Measurements from ENCODE around the gene GNB1L. TPM values are rescaled to one million over a fixed set of nuclear protein-coding genes. Genes with fewer than 3 reads are reported as not detected.
A peak's percentile ranks its signal among the peaks of the same experiment; 100 is the strongest.

GNB1L gene
- total and polyA plus RNA-seq, 9 of the 15 experiments (the other 6 are each of a cell fraction or from before 2014, with no cell fraction given) = 0.56 to 50.5 (median 10.2) TPM

DNA sequence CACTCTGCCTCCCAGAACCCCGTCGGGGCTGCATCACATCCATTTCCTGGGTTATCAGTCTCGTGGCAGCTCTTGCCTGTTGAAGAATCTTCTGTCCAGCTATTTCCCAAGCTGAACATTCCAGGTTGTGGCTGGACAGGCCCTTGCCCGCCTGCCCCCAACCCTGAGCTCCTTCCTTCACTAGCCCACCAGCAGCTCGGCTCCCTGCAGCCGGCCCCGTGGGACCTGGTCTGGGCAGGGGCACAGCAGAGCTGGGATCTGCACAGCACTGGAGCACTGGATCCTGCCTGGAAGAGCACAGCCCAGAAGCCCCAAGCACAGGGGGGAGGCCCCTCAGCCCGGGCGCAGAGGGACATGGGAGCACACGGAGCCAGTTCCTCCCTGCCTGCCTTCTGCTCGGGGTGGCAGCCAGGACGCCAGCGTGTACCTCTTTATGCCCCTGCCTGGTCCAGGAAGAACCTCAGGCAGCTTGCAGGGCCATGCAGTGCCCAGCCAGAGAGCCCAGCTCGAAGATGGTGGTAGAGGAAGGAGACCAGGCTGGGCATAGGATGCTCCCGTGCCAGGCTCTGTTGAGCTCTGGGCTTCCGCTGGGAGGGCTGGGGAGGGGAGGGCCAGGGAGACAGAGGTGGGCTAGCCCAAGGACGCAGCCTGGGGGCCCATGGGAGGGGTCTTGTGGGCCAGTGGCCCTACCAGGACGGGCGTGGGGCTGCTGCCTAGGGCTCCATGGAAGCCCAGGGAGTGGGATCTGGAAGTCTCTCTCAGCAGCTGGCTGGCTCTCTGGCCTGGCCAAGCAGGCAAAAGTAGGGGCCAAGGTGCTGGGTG, 16.6 kb upstream of the GNB1L start:
- H3K4me2 ChIP-seq (ENCODE audit: insufficient read depth, low read length) = no peak overlapping the region
- H3K4me1 ChIP-seq (replicated peaks in 1 of 2; ENCODE audit: control insufficient read depth in 2 of 2, insufficient read depth in 2 of 2, low read length in 2 of 2) = peaks cover 7 to 76% of the 10 kb centered on the region in 2 experiments; a peak in 4 of 5 replicates
- BruUV-seq (replicated peaks) = no TSS peak
- intact Hi-C loops (cut with micrococcal nuclease) (no loop called here), in situ Hi-C loops (cut with MboI) (no loop called here)
- DNase-seq (ENCODE audit: extremely low read depth in 1 of 4, low spot score in 3 of 4) (no peak), ATAC-seq (peak; percentile 3; the same call in 1 of the 3 replicates), FAIRE-seq (no peak)
- ChIA-PET POLR2A (interaction anchor here (0.6 to 2.8 kb wide), 11 partner anchors 9 to 156 kb away, joined by 3 to 17 read pairs (median 4); partner anchors contain the start of genes GNB1L and RTL10), CTCF (ENCODE audit: low intra/inter-chr PET ratio) (no interaction called here)
- H3K79me2 ChIP-seq (ENCODE audit: control insufficient read depth, insufficient read depth, low read length) = no peaks in the 10 kb centered on the region
- H3K27me3 ChIP-seq (ENCODE audit: control insufficient read depth in 2 of 2, insufficient read depth in 2 of 2, low read length in 2 of 2) = peaks cover 2 to 30% of the 10 kb centered on the region in 2 experiments; a peak in 3 of 5 replicates
- H3K9me1 ChIP-seq (ENCODE audit: control insufficient read depth, insufficient read depth, low read length) = no peaks in the 10 kb centered on the region
- no peak overlapping the region for H2AFZ ChIP-seq (ENCODE audit: low read depth, low read length)
- no peaks in the 10 kb centered on the region for H3K9me3 ChIP-seq (replicated peaks; ENCODE audit: control insufficient read depth, insufficient read depth, low read depth, low read length)
- H3K27ac ChIP-seq (ENCODE audit: extremely low read depth, low read depth, low read length) = no peak overlapping the region
- H3K9ac ChIP-seq (ENCODE audit: insufficient read depth in 1 of 2, low read depth in 2 of 2, low read length in 2 of 2) = peak overlapping the region in 1 of 2 experiments; percentile 69; a peak in 2 of 4 replicates
- H3K36me3 ChIP-seq (ENCODE audit: control insufficient read depth, insufficient read depth, low read length) = no peaks in the 10 kb centered on the region
- peaks cover 13% of the 10 kb centered on the region for H4K20me1 ChIP-seq (replicated peaks; ENCODE audit: control insufficient read depth, insufficient read depth, low read length)
- H3K4me3 ChIP-seq = no peak overlapping the region
- WGBS (ENCODE audit: insufficient coverage, low coverage, missing lambda C conversion rate) = 18% methylated on average over 19 of the region's 19 CpGs
- TF ChIP-seq STAG1 (CRISPR knock-in tag; IDR thresholded peaks at IDR 0.05; ENCODE audit: borderline replicate concordance) (no peak), NBN (IDR thresholded peaks at IDR 0.05; ENCODE audit: low read depth) (no peak), RBFOX2 (IDR thresholded peaks at IDR 0.05; ENCODE audit: low read depth, low read length) (peak; percentile 27; the same call in 1 of the 2 replicates), FOXA1 (IDR thresholded peaks at IDR 0.05; ENCODE audit: borderline replicate concordance) (no peak), RHOXF2B (CRISPR knock-in tag; conservative IDR thresholded peaks at IDR 0.05) (no peak), TCF7 (IDR thresholded peaks at IDR 0.05; ENCODE audit: borderline replicate concordance) (peak; percentile 10; the same call in 1 of the 2 replicates), MCM7 (IDR thresholded peaks at IDR 0.05) (no peak), ZFP36 (IDR thresholded peaks at IDR 0.05; ENCODE audit: low read depth, low read length, partially characterized antibody) (peak; percentile 8), RBBP5 (IDR thresholded peaks at IDR 0.05; ENCODE audit: borderline replicate concordance, insufficient read depth, low read length, poor library complexity, severe bottlenecking) (peak; percentile 3), NELFE (IDR thresholded peaks at IDR 0.05; ENCODE audit: insufficient read depth, insufficient read length) (no peak), THRAP3 (IDR thresholded peaks at IDR 0.05; ENCODE audit: borderline replicate concordance) (no peak), HMGN3 (IDR thresholded peaks at IDR 0.05; ENCODE audit: borderline replicate concordance, extremely low read depth, insufficient read length, low read depth, low read length) (peak; percentile 10), ZNF175 (CRISPR knock-in tag; IDR thresholded peaks at IDR 0.05; ENCODE audit: low read depth) (no peak), MCM5 (IDR thresholded peaks at IDR 0.05; ENCODE audit: low read depth) (no peak), YY1 (IDR thresholded peaks at IDR 0.05; ENCODE audit: borderline replicate concordance in 1 of 3, control insufficient read depth in 1 of 3, extremely low read depth in 1 of 3, insufficient read depth in 3 of 3, insufficient read length in 1 of 3, insufficient replicate concordance in 2 of 3, low read depth in 1 of 3, low read length in 2 of 3) (peak in 1 of 3 experiments; percentile 0), POLR2G (IDR thresholded peaks at IDR 0.05; ENCODE audit: low read depth, low read length) (peak; percentile 50; the same call in 1 of the 2 replicates), BRF1 (IDR thresholded peaks at IDR 0.05; ENCODE audit: borderline replicate concordance, extremely low read depth, insufficient read length) (no peak), CBFB (CRISPR knock-in tag; IDR thresholded peaks at IDR 0.05) (no peak), HLTF (IDR thresholded peaks at IDR 0.05) (no peak)
- TF ChIP-seq, protein P1, sequence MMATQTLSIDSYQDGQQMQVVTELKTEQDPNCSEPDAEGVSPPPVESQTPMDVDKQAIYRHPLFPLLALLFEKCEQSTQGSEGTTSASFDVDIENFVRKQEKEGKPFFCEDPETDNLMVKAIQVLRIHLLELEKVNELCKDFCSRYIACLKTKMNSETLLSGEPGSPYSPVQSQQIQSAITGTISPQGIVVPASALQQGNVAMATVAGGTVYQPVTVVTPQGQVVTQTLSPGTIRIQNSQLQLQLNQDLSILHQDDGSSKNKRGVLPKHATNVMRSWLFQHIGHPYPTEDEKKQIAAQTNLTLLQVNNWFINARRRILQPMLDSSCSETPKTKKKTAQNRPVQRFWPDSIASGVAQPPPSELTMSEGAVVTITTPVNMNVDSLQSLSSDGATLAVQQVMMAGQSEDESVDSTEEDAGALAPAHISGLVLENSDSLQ (IDR thresholded peaks at IDR 0.05) = no peak
